HL-60/S4 treated with retinoic acid at 250 ng/mL for 4 days and 3 days (cell line): ENCODE data around the gene TSPAN12.
"Not testable (repeated sequence)": the region's sequence is repeated elsewhere in the genome, so short reads cannot be mapped to it uniquely, and the experiment has no call there.

Experiments used
- in situ Hi-C: fragments of 300-500 bp; cut with MboI; formaldehyde crosslinking; loops from 2 replicates; pipeline ENCODE4 v1.7.0; 2022; ENCODE audit warnings: low sequenced_read_pairs

Gene TSPAN12

DNA sequence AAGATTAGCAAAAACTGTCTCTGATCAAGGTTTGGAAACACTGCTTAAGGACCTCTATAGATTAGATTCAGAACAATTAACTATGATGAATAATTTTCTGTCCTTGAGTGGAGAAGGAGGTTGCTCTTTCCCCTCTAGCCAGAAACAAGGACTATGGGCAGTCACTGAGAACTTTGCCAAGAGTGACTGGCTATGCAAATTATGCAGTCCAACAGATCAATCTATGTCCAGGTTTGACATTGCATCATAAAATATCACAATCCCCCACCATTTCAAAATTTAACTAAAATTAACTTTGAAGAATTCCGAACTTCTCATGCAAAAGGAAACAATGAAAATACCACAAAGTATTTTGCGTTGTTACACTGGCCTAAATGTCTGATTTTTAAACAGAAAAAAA, 50.6 kb downstream of the TSPAN12 start:
- in situ Hi-C loops, result loop anchor here (25.0 kb wide), 1 partner anchor 305 kb away; no protein-coding TSS in a partner anchor

DNA sequence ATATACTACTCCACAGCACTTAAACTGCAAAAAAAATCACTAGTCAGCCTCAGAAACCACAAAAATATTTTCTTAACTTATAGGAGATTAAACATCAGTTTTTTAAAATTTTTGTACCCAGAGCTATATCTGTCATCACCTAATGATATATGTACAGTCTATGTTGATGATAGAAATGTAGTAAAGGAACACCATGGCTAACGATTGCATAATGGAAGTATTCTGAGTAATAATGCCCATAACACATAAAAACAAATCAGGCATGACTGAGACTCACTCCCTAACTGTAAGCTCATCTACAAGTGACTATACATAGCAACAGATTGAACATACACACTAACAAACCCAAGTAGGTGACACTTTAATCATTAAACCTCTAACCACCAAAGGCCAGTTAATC, 51.3 kb downstream of the TSPAN12 start:
- in situ Hi-C loops, result loop anchor here (25.0 kb wide), 1 partner anchor 306 kb away; no protein-coding TSS in a partner anchor

DNA sequence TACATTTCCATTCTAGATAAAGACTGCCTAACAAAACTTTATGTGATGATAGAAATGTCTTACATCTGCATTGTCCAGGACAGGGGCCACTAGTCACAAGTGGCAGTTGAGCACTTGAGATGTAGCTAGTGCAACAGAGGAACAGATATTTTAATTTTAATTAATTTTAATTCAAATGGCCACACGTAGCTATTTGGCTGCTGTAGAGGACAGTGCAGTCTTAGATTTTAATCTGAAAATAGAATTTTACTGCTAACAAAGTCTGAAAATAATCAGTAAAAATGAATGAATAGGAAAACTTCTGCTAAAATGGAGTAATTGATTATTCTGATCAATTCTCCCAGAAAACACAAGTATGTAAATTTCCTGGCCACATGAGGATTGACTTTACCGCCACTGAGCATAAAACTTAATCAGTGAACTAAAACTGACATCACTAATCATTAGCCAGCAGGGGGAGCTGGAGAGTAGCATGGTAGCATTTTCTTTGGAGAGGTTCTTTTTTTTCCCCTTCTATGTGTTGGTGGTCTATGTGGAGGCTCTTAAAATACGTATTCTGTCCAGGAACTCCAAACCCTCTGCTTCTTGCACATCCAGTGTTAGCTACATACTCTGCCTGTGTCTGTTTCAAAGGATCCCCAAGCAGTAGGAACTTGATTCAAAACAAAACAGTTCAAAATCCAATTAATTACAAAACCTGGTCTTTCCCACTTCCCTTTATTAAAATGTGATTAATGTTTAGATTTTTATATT, 52.1 kb downstream of the TSPAN12 start:
- in situ Hi-C loops, result loop anchor here (25.0 kb wide), 1 partner anchor 306 kb away; no protein-coding TSS in a partner anchor

DNA sequence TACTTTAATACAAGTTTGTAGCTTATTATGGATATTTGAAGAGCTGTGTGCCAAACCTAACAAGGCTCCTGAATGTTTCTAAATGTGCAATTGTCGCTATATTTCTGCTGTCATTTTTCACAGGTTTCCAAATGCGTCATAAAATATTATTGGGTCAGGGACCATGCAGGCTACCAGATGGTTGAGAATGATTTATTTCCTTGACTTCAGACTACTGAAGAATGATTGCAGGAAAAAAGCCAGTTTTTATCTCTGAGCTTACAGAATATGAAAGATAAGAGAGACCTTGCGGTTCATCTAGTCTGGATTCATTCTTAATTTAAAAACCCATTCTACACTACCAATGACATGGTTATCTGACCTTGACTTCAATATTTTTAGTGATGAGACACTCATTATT, 55.2 kb downstream of the TSPAN12 start:
- in situ Hi-C loops, result loop anchor here (25.0 kb wide), 1 partner anchor 310 kb away; no protein-coding TSS in a partner anchor

DNA sequence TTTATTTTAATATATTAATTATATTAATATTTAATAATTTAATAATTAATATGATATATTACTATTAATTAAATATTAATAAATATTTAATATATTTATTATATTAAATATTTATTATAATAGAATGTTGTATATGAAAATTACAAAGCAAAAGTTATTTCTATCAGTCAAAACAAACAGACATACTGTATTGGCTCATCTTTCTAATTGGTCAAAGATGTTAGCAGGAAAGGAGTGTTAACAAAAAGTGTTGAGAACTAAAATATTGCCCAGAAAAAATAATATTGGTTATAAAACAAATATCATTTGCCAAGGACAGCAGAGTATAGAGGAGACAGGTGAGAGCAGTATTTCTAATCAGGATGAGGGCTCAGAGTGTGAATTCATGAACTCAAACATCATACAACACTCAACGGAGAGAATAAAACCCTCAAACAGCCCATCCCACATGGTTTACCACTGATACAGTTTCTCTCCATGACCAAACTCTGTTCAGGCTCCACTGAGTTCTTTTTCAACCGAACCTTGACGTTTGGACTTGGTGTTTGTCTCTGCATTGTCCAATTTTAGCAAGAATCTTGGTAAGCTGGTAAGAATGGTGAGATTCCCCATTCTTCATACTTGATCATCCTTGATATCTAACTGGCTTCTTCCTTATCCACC, 58.0 kb downstream of the TSPAN12 start:
- in situ Hi-C loops, result loop anchor here (25.0 kb wide), 1 partner anchor 312 kb away; no protein-coding TSS in a partner anchor

DNA sequence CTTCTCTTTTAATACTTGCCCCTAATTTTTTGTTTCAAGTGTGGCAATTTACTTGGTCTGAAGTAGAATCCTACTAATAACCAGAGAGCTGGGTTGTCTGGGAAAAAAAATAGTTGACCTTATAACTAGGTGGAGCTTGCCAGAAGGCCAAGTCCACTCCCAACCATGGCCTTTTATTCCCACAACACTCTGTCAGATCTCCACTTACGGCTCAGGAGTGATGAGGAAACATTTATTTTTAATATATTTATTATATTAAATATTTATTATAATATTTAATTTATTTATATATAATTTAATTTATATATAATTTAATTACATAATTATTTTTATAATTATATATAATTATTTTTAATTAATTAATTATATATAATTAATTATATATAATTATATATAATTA, 58.8 kb downstream of the TSPAN12 start:
- in situ Hi-C loops, result no loop called here

DNA sequence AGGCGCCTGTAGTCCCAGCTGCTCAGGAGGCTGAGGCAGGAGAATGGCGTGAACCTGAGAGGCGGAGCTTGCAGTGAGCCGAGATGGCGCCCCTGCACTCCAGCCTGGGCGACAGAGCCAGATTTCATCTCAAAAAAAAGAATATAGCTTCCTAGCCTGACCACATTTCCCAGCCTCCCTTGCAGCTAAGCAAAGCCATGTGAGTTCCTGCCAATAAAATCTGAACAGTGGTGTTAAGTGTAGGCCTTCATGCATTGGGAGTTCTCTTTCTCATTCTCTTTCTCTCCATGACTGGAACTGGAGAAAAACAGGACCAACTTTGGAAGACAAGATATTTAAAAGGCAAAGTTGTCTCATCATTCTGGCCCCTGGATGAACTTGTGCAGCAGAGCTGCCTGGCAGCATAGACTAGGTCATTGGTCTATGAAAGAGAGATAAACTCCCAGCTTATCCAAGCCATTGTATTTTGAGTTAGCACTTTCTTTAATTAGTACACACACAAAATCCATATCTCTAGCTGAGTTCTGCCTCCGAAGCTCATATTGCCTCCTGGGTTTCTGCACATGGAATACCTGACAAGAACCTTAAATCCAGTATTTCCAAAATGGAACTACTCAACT, 60.8 kb downstream of the TSPAN12 start:
- in situ Hi-C loops, result no loop called here

DNA sequence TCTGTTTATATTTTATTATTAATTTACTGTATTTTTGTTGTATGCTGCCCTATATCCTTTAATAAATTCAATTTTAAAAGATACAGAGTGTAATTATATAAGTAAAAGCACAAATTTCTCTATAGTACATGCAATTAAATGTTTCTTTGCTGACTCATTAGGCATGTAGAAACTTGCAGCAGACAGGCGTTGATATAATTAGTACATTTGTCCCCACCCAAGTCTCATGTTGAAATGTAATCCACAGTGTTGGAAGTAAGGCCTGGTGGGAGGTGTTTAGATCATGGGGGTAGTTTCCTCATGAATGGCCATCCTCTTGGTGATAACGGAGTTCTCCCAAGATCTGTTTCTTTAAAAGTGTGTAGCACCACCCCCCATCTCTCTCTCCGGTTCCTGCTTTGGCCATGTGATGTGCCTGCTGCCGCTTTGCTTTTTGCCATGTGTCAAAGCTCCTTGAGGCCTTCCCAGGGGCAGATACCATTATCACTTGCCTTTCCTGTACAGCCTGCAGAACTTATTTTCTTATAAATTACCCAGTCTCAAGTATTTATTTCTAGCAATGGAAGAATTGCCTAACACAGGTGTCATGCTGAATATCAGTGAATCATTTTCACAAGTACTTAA, 63.7 kb downstream of the TSPAN12 start:
- in situ Hi-C loops, result no loop called here

DNA sequence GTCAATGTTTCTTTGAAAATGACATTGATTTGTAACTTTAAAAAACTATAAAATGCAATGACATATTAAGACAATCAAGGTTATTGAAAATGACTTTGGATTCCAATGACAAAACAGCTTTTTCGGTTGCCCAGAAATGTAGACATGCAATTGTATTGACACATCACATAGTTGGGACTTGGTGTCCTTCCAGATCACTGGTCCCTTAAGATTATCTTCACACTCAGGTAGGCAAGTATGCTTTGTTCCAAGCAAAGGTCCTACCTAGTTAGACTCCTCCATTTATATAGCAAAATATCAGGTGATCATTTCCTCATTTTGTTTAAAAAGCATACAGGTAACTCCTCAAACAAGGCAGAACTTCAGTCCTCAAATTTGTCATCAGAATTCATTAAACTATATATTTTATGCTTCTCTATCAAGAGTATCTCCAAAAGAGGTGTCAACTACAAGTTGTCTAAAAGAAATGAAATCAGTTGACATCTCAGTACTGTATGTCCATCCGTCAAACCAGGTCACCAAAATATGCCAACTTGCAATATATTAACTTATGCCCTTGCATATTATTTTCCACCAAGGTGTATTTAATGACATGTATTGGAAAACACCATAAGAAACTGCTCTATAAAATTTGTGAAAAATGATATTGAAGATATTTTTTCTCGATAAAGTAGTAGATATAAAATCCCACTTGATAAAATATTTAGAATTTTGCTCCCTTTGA, 64.6 kb downstream of the TSPAN12 start:
- in situ Hi-C loops, result no loop called here

DNA sequence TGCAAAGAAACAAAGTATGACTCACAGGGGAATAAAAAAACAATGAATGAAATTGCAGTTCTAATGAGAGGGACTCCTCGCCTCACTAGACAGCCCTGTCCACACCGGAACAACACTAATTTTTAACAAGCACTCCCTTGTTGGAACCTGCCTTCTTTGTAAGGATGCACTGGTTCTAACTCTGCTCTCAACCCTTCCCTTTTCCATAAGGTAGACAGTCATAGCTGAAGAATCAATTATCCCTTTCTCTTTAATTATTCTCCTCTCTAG, 65.1 kb downstream of the TSPAN12 start:
- in situ Hi-C loops, result no loop called here

DNA sequence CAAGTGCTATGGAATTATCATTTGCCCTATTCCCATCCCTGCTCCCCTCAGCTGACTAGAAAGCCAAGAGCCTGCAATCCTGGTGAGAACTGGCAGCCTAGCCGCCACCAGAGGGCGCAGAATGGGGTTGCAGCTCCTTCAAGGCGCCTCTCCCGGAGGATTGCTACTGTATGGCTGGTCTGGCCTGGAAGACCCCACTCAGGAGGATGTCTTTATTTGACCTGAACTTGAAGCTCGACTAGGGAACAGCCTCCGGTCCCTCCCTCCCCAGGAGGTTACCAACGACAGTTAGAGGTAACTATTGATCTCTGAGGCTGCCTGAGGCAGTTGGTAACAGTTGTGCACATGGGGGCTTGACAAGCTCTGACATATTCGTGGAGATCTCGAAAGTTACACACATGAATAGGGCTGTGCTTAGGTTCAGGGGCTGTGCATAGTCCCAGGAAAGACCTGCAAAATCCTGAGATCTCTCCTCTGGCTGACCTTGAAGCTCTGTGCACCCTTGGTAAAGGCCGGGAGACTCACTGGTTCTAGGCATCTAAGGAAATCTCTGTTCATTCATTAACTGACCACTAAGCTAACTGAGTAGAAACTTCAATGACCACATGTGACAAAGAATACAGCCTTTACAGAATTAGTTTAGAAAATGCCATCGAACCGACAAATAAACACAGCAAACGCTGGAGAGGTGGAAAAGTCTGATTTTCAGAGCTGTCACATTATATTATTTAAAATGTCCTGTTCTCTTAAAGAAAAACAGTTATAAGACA, 65.7 kb downstream of the TSPAN12 start:
- in situ Hi-C loops, result no loop called here

DNA sequence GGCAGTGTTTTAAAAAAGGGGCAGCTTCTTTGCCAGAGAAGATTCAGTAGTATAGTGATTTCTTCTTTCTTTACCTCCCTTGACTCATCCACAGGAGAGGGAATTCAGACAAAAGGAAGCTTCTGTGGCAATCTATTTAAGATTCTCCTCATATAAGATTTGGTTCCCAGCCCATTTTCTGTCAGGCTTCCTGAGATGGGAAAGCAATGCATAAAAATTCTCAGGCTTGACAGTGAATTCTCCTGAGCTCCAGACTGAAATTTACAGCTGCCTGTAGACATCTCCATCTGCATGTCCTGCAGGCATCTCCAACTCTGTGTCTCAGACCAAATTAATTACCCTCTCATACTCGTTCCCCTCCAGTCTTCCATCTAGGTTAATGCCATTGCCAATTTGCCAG, 72.8 kb downstream of the TSPAN12 start:
- in situ Hi-C loops, result no loop called here

DNA sequence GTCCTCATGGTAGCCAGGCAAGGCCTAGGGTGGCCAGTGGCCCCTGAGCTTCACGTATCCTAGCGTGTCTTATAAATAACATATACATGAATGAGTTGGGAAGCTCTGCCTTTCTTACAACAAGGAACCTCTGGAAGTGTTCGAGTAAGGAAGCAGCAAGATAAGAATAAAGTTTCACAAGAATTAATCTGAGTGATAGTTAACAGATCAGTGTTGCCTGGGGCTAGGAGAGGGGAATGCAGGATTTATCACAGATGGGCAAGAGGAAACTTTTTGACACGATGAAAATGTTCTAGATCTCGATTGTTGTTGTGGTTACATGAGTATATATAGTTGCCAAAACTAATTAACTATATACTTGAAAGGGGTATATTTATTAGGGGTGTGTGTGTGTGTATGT, 74.2 kb downstream of the TSPAN12 start:
- in situ Hi-C loops, result no loop called here

DNA sequence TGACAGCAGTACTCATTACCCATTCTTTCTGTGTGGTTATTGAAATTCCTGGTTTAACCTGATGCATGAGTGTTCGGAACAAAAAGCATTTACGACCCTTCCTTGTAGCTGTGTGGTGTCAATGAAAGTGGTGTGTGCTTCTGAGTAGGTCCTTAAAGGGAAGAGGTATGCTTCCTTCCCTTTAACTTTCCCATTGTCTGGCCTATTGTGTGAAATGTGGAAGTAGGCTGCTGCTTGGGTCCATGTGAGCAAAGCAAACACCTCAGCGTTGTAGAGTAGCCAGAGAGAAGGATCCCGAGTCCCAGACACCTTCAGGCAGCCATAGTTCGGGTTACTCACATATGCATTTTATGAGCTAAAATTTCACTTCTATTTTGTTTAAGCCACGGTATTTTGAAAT, 74.7 kb downstream of the TSPAN12 start:
- in situ Hi-C loops, result no loop called here

DNA sequence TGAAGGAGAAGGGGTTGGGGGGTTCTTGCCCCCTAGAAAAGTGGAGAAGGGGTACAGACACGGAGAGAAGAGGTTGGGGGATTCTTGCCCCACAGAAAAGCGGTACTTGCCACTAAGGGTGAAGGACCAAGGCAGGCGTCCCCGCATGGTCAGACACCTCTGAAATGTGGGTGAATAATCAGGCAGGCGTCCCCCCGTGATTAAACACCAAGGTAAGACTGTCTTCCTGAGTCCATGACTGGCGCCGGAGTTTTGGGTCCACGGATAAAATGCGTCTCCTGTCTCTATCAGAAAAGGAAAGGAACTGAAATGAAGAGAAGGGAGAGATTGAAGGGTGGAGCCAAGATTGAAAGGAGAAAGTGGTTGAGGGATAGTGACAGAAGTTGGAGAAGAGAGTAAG, 76.0 kb downstream of the TSPAN12 start:
- in situ Hi-C loops, result not testable (repeated sequence)

DNA sequence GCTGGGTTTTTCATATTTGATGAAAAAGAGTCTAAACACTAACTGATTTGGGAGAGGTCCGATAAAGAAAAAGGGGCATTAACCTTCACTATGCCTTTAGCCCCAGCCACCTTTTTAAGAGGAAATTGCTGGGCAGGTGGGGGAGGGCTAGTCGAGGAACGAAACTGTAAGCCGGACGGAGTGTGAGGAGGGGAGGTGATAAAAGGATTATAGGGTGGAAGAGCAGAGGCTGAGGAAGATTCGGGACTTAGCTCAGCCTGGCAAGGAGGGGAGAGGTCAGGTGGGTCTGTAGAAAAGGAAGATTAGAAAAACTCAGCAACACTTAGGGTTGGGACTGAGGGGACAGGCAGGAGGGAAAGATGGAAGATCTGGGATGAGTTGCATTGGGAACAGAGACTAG, 77.0 kb downstream of the TSPAN12 start:
- in situ Hi-C loops, result no loop called here

DNA sequence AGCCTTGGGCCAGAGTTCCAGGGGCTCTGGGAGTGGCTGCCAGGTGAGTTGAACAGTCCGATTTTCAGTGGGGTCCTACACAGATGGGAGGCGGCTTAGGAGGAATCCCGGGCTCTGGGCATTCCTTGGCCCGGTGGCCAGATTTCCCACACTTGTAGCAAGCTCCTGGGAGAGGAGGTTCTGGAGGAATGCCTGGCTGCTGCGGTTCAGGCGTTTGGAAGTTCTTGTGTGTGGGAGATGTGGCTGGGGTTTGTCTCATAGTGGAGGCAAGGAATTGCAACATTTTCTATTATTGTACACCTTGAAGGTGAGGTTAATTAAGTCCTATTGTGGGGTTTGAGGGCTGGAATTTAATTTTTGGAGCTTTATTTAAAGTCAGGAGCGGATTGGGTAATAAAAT, 77.5 kb downstream of the TSPAN12 start:
- in situ Hi-C loops, result not testable (repeated sequence)

DNA sequence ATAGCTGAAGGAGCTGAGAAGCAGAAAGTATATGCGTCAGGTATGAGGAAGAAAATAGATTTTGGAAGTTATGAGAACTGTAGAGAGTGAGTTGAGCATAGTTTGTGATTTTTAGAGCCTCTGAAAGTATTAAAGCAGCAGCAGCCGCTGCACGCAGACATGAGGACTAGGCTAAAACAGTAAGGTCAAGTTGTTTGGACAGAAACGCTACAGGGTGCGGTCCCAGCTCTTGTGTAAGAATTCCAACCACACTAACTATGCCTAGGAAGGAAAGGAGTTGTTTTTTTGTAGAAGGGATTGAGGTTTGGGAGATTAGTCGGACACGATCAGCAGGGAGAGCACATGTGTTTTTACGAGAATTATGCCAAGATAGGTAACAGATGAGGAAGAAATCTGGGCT, 78.9 kb downstream of the TSPAN12 start:
- in situ Hi-C loops, result not testable (repeated sequence)

DNA sequence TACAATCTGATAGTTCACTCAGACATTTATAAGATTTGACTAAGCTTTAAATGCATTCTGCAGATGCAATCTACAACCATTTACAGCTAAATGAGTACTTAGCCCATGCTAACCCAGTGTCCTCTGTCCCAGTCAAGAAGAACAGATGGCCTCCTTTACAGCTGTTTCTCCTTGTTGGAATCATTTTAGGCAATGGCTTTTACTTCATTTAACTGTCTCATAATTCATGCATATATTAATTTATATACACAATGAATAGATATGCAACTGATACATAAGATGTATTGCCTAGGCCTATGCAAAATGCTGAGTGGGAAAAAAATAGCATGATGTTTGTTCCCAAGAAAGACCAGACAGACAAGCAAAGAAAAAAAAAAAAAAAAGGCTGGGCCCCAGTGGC, 82.2 kb downstream of the TSPAN12 start:
- in situ Hi-C loops, result no loop called here

DNA sequence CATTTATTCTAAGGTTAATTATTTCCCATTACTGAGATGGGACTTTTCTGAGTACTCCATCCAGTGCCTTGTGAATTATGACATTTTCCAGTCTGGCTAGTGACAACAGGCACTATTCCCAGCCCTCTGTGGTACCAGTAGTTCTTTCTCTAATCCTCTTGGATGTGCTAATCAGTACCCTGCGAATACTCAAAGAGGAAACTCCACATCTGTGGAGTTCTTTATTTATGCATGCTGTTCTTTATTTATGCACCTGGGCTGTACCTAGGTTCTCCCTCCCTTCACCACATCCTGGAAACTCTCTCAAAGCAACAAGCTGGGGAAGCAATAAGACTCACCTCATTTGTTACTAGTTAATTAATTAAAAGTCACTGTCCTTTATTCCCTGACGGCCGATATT, 83.5 kb downstream of the TSPAN12 start:
- in situ Hi-C loops, result no loop called here
